Measurements from ENCODE around the gene NRIP1. TPM values are rescaled to one million over a fixed set of nuclear protein-coding genes. Genes with fewer than 3 reads are reported as not detected.

Gene NRIP1
- total and polyA plus RNA-seq, 2 donors (not counting 3 experiments of a cell fraction or from before 2014, with no cell fraction given), result 2.8 to 24.0 TPM

GRCh38 chr21:15076730-15077129 is 11.9 kb upstream of the NRIP1 start:
- no TSS peak for BruUV-seq (replicated peaks)
- H3K27me3 ChIP-seq (ENCODE audit: control insufficient read depth in 2 of 2, insufficient read depth in 2 of 2, low read length in 2 of 2), result no peaks in the 10 kb centered on the region
- no peak overlapping the region for H3K4me2 ChIP-seq (ENCODE audit: insufficient read depth, low read length)
- dilution Hi-C loops (cut with MboI; ENCODE audit: extremely low pct_ligation_motif_present, low sequenced_read_pairs) (no loop called here), intact Hi-C loops (cut with micrococcal nuclease) (no loop called here)
- H2AFZ ChIP-seq (ENCODE audit: low read depth, low read length), result no peak overlapping the region
- no peak for FAIRE-seq
- H3K4me3 ChIP-seq (replicated peaks in 1 of 3; ENCODE audit: insufficient read depth in 1 of 3, low read depth in 1 of 3, low read length in 3 of 3), result no peak overlapping the region
- no peak overlapping the region for H3K27ac ChIP-seq (ENCODE audit: insufficient read depth, low read depth, low read length)
- no peaks in the 10 kb centered on the region for H3K36me3 ChIP-seq (ENCODE audit: control insufficient read depth in 2 of 2, extremely low read depth in 1 of 2, insufficient read depth in 2 of 2, low read length in 2 of 2)
- no peak overlapping the region for H3K9ac ChIP-seq (replicated peaks; ENCODE audit: extremely low read depth, insufficient read depth, low read length)
- ChIA-PET CTCF (no interaction called here), POLR2A (no interaction called here)
- no peaks in the 10 kb centered on the region for H3K9me1 ChIP-seq (replicated peaks; ENCODE audit: control insufficient read depth, extremely low read depth, insufficient read depth, low read length)
- no peaks in the 10 kb centered on the region for H3K9me3 ChIP-seq (replicated peaks; ENCODE audit: control insufficient read depth, insufficient read depth, low read length)
- H3K79me2 ChIP-seq (ENCODE audit: control insufficient read depth, insufficient read depth, low read length), result no peaks in the 10 kb centered on the region
- TF ChIP-seq JUN (IDR thresholded peaks at IDR 0.05; ENCODE audit: borderline replicate concordance, insufficient read depth, insufficient read length, low read depth) (no peak), POLR2A (IDR thresholded peaks at IDR 0.05; ENCODE audit: low read depth, low read length) (no peak), FOS (IDR thresholded peaks at IDR 0.05; ENCODE audit: borderline replicate concordance, insufficient read depth, low read length) (no peak), MYC (IDR thresholded peaks at IDR 0.05; ENCODE audit: low read depth, low read length) (no peak)
- no peaks in the 10 kb centered on the region for H4K20me1 ChIP-seq (replicated peaks; ENCODE audit: control insufficient read depth, extremely low read depth, insufficient read depth, low read length)
- H3K4me1 ChIP-seq (ENCODE audit: control insufficient read depth, extremely low read depth, insufficient read depth, low read length), result no peaks in the 10 kb centered on the region
- no peak for DNase-seq (ENCODE audit: low read depth, low spot score)

- Histone ChIP-seq H3K4me3 (replicated peaks in 1 of 3; ENCODE audit: insufficient read depth in 1 of 3, low read depth in 1 of 3, low read length in 3 of 3) (no peak overlapping the region), H3K27ac (ENCODE audit: insufficient read depth, low read depth, low read length) (no peak overlapping the region), H3K9me3 (replicated peaks; ENCODE audit: control insufficient read depth, insufficient read depth, low read length) (no peaks in the 10 kb centered on the region), H2AFZ (ENCODE audit: low read depth, low read length) (no peak overlapping the region), H3K36me3 (ENCODE audit: control insufficient read depth in 2 of 2, extremely low read depth in 1 of 2, insufficient read depth in 2 of 2, low read length in 2 of 2) (no peaks in the 10 kb centered on the region), H4K20me1 (replicated peaks; ENCODE audit: control insufficient read depth, extremely low read depth, insufficient read depth, low read length) (no peaks in the 10 kb centered on the region), H3K9ac (replicated peaks; ENCODE audit: extremely low read depth, insufficient read depth, low read length) (no peak overlapping the region), H3K27me3 (ENCODE audit: control insufficient read depth in 2 of 2, insufficient read depth in 2 of 2, low read length in 2 of 2) (peaks cover 0 to 3% of the 10 kb centered on the region in 2 experiments), H3K4me1 (ENCODE audit: control insufficient read depth, extremely low read depth, insufficient read depth, low read length) (peaks cover 3% of the 10 kb centered on the region), H3K9me1 (replicated peaks; ENCODE audit: control insufficient read depth, extremely low read depth, insufficient read depth, low read length) (no peaks in the 10 kb centered on the region), H3K79me2 (ENCODE audit: control insufficient read depth, insufficient read depth, low read length) (no peaks in the 10 kb centered on the region), H3K4me2 (ENCODE audit: insufficient read depth, low read length) (no peak overlapping the region)
- POLR2A ChIA-PET, result no interaction called here
- intact Hi-C loops (cut with micrococcal nuclease), result no loop called here
- DNase-seq (ENCODE audit: low read depth, low spot score) (no peak), FAIRE-seq (no peak)
- TF ChIP-seq POLR2AphosphoS5 (IDR thresholded peaks at IDR 0.05; ENCODE audit: insufficient read depth, low read depth, low read length) (no peak), CTCF (IDR thresholded peaks at IDR 0.05; ENCODE audit: extremely low read depth in 1 of 2, insufficient read depth in 1 of 2, low read depth in 1 of 2, low read length in 2 of 2) (no peak), POLR2A (IDR thresholded peaks at IDR 0.05; ENCODE audit: low read depth, low read length) (no peak), JUN (IDR thresholded peaks at IDR 0.05; ENCODE audit: borderline replicate concordance, insufficient read depth, insufficient read length, low read depth) (no peak), MAX (IDR thresholded peaks at IDR 0.05; ENCODE audit: insufficient read depth, insufficient read length) (no peak), MYC (IDR thresholded peaks at IDR 0.05; ENCODE audit: low read depth, low read length) (no peak), FOS (IDR thresholded peaks at IDR 0.05; ENCODE audit: borderline replicate concordance, insufficient read depth, low read length) (no peak), EZH2 (IDR thresholded peaks at IDR 0.05; ENCODE audit: borderline replicate concordance, low read depth, low read length, severe bottlenecking) (no peak)
- BruUV-seq (replicated peaks), result no TSS peak
- CTCF ChIA-PET, result no interaction called here
- dilution Hi-C loops (cut with MboI; ENCODE audit: extremely low pct_ligation_motif_present, low sequenced_read_pairs), result no loop called here
These were observed 6.2 kb upstream of the NRIP1 start for GRCh38 chr21:15071009-15071408.

Data from endothelial cell of umbilical vein (primary cell).